ENCODE results near the gene IL36RN.

Gene IL36RN

DNA sequence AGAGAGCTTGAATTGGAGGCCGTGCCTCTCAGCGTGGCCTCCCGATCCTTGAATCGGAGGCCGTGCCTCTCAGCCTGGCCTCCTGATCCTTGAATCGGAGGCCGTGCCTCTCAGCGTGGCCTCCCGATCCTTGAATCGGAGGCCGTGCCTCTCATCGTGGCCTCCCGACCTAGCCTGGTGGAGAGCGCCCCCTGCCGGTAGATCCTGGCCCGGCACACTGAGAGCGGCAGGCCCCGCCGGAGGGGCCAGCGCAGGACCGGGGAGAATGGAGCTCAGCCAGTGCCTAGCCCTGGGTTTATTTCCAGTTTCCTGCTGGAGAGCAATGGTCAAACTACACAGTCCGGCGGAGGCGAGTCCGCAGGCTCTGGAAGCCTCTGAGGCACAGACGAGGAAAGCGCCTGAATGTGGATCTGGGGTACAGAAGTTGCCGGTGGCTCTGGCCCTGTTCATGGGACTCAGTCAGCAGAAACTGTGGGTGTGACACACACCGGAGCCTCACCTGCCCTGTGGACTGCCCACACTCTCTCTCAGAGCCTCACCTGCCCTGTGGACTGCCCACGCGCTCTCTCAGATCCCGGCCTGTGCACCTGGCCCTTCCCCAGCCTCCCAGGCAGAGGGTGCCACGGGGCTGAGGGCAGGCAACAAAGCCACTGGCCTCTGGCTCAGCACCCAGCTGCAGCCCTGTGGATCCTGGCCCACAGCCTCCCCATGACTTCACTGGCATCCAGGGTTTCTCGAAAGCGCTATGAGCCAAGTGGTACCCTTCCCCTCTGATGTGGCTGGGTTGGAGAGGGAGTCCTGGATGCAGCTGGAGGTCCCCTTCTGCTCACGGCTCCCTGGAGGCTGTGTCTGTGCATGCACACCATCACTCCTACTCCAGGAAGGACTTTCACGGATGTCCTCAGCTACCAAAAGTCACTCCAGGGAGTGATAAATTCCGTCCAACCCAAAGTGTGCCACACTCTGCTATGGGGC is 7.8 kb upstream of the IL36RN start:
- ChIA-PET POLR2A (no interaction called here), CTCF (no interaction called here)
- TF ChIP-seq, protein P1, sequence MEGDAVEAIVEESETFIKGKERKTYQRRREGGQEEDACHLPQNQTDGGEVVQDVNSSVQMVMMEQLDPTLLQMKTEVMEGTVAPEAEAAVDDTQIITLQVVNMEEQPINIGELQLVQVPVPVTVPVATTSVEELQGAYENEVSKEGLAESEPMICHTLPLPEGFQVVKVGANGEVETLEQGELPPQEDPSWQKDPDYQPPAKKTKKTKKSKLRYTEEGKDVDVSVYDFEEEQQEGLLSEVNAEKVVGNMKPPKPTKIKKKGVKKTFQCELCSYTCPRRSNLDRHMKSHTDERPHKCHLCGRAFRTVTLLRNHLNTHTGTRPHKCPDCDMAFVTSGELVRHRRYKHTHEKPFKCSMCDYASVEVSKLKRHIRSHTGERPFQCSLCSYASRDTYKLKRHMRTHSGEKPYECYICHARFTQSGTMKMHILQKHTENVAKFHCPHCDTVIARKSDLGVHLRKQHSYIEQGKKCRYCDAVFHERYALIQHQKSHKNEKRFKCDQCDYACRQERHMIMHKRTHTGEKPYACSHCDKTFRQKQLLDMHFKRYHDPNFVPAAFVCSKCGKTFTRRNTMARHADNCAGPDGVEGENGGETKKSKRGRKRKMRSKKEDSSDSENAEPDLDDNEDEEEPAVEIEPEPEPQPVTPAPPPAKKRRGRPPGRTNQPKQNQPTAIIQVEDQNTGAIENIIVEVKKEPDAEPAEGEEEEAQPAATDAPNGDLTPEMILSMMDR (IDR thresholded peaks at IDR 0.05; ENCODE audit: insufficient read depth, low read length, missing control alignments) = no peak
- DNase-seq (ENCODE audit: low read depth, low spot score) = no peak
- H3K4me3 ChIP-seq (ENCODE audit: low read depth, low read length) = no peak overlapping the region

DNA sequence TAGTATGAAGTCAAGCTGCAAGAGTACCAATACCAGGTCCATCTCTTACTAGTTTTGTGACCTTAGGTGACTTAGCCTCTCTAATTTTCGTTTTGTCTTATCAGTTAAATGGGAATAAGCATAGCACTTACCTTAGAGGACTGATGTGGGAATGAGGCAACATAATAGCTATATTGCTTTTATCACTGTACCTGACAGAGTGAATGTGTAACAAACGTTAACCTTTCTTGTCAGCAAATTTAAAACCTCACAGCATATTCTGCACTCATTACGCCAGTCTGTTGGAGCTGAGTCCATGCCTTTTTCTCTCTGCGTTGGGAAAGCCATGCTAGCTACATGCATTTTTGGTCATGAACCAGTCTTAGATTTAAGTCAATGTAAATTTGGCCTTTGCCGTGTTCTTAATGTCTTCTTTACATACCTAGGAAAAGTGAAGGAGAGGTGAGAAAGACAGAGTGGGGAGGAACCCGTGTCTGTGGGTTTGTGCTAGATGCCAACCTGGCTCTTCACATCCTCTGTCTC is 6.5 kb upstream of the IL36RN start, which contains the start of gene IL36B:
Gene IL36B (minus strand): TSS at position 472 of the 522 bp plus-strand sequence.
- POLR2A ChIA-PET = no interaction called here
- no peak for DNase-seq (ENCODE audit: low read depth, low spot score)
- TF ChIP-seq, protein P1 (IDR thresholded peaks at IDR 0.05; ENCODE audit: insufficient read depth, low read length, missing control alignments) = no peak
- CTCF ChIA-PET = no interaction called here
- H3K4me3 ChIP-seq (ENCODE audit: low read depth, low read length) = no peak within 1 kb of the TSS

DNA sequence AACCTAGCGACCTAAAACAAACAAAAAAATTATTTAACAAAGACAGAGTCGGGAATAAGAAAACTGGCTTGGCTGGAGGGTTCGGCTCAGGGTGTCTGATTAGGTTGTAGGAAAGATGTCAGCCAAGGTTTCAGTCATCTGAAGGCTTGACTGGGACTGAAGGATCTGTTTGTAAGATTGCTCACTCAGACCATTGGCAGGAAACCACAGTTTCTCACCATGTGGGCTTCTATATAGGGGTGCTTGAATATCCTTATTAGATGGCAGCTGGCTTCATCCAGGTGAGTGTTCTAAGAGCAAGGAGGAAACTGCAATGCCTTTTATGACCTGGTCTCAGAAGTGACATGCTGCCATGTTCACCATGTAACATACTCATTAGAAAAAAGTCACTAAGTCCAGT is 5.3 kb upstream of the IL36RN start:
- no peak overlapping the region for H3K4me3 ChIP-seq (ENCODE audit: low read depth, low read length)
- DNase-seq (ENCODE audit: low read depth, low spot score) = no peak
- ChIA-PET CTCF (no interaction called here), POLR2A (no interaction called here)
- TF ChIP-seq, protein P1 (IDR thresholded peaks at IDR 0.05; ENCODE audit: insufficient read depth, low read length, missing control alignments) = no peak

DNA sequence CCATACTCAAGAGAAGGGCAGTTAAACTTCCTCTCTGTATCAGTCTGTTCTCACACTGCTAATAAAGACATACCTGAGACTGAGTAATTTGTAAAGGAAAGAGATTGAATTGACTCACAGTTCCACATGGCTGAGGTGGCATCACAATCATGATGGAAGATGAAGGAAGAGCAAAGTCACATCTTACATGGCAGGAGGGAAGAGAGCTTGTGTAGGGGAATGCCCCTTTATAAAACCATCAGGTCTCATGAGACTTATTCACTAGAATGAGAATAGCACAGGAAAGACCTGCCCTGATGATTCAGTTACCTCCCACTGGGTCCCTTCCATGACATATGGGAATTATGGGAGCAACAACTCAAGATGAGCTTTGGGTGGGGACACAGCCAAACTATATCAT is 4.9 kb upstream of the IL36RN start:
- TF ChIP-seq, protein P1 (IDR thresholded peaks at IDR 0.05; ENCODE audit: insufficient read depth, low read length, missing control alignments) = no peak
- ChIA-PET CTCF (interaction anchor here (1.0 kb wide), 1 partner anchor 99 kb away, joined by 3 read pairs; no protein-coding TSS in a partner anchor), POLR2A (no interaction called here)
- no peak for DNase-seq (ENCODE audit: low read depth, low spot score)
- H3K4me3 ChIP-seq (ENCODE audit: low read depth, low read length) = no peak overlapping the region

DNA sequence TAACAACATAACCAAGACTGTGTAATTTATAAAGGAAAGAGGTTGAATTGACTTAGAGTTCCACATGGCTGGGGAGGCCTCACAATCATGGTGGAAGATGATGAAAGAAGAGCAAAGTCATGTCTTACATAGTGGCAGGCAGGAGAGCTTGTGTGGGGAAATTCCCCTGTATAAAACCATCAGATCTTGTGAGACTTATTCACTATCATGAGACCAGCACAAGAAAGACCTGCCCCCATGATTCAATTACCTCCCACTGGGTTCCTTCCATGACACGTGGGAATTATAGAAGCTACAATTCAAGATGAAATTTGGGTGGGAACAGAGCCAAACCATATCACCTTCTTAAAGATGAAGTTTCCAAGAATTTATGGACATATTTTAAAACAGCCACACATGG is 2.5 kb upstream of the IL36RN start:
- TF ChIP-seq, protein P1 (IDR thresholded peaks at IDR 0.05; ENCODE audit: insufficient read depth, low read length, missing control alignments) = no peak
- no peak for DNase-seq (ENCODE audit: low read depth, low spot score)
- no peak overlapping the region for H3K4me3 ChIP-seq (ENCODE audit: low read depth, low read length)
- POLR2A ChIA-PET = no interaction called here
- CTCF ChIA-PET = interaction anchor here (1.4 kb wide), 1 partner anchor 24 kb away, joined by 5 read pairs; no protein-coding TSS in a partner anchor

DNA sequence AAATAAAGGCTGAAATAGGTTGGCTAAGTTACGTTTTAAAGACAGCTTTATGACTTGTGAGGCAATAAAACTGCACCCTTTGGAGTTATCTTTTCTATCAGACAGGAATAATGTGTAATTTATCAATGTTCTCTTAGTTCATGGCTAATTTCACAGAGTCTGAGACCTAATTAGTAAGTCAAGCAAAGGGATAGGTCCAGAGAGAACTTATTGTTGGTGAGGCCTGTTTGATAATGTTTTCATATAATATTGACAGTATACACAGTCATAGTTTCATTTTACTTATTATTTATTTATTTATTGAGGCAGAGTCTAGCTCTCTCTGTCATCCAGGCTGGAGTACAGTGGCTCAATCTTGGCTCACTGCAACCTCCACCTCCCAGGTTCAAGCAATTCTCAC is 1.9 kb upstream of the IL36RN start:
- no peak overlapping the region for H3K4me3 ChIP-seq (ENCODE audit: low read depth, low read length)
- POLR2A ChIA-PET = no interaction called here
- TF ChIP-seq, protein P1 (IDR thresholded peaks at IDR 0.05; ENCODE audit: insufficient read depth, low read length, missing control alignments) = no peak
- no peak for DNase-seq (ENCODE audit: low read depth, low spot score)
- CTCF ChIA-PET = no interaction called here

All from AG04449 (cell line).